HEK293 (cell line): Measurements from ENCODE around the gene LRP1B.

Source experiments
- CTCF ChIA-PET: fragments of 350-600 bp; formaldehyde crosslinking; extraction: SDS; loops from one replicate; lab custom pipeline; 2021; ENCODE audit warnings: antibody characterized with exemption; lab: Yijun Ruan, JAX
- POLR2A ChIA-PET: fragments of 300-600 bp; formaldehyde crosslinking; extraction: SDS; loops from one replicate; lab custom pipeline; 2020; ENCODE audit warnings: antibody characterized with exemption, inconsistent platforms; lab: Yijun Ruan, JAX
- H3K27ac ChIP-seq: fragments of 200-500 bp; sonication (Bioruptor generic); 2 replicates; pipeline ENCODE4 v1.5.1; 2014; ENCODE audit warnings: low read depth, low read length, control low read depth, inconsistent platforms; ENCODE audit errors: extremely low read depth
- H3K36me3 ChIP-seq, 2 experiments: fragments of 200-500 bp in 1 of 2; sonication (Bioruptor generic) in 1 of 2; 1 replicate in 1 of 2; 2 replicates in 1 of 2; pipeline ENCODE4 v1.5.1; 2014 to 2017; ENCODE audit warnings: inconsistent platforms in 2 of 2, low read length in 2 of 2; ENCODE audit not compliant: control insufficient read depth in 2 of 2, insufficient read depth in 1 of 2
- H3K4me1 ChIP-seq: fragments of 200-500 bp; sonication (Bioruptor generic); 2 replicates; pipeline ENCODE4 v1.5.1; 2014; ENCODE audit warnings: mild to moderate bottlenecking, low read length, inconsistent platforms; ENCODE audit not compliant: control insufficient read depth, insufficient read depth
- H3K4me3 ChIP-seq: 2 replicates; pipeline ENCODE4 v1.5.1; 2011; ENCODE audit warnings: low read depth, mild to moderate bottlenecking, control low read depth, low read length, moderate library complexity
- H3K9me3 ChIP-seq: fragments of 200-500 bp; sonication (Bioruptor generic); 2 replicates; pipeline ENCODE4 v1.5.1; 2014; ENCODE audit warnings: low read depth, low read length, inconsistent platforms; ENCODE audit not compliant: control insufficient read depth, insufficient read depth
- ZBTB21 ChIP-seq: fragments of 450-650 bp; formaldehyde crosslinking; IDR thresholded peaks from 2 replicates; pipeline ENCODE4 v1.5.1; 2017; ENCODE audit warnings: missing biosample characterization, missing genetic modification characterization
- ZFP37 ChIP-seq: fragments of 450-650 bp; formaldehyde crosslinking; IDR thresholded peaks from 2 replicates; pipeline ENCODE4 v1.5.1; 2016; ENCODE audit warnings: missing biosample characterization, missing genetic modification characterization
- ZFP69B ChIP-seq: fragments of 450-650 bp; formaldehyde crosslinking; IDR thresholded peaks from 2 replicates; pipeline ENCODE4 v1.5.1; 2016; ENCODE audit warnings: missing biosample characterization, missing genetic modification characterization
- ZNF155 ChIP-seq: fragments of 450-650 bp; formaldehyde crosslinking; IDR thresholded peaks from 2 replicates; pipeline ENCODE4 v1.5.1; 2016; ENCODE audit warnings: missing biosample characterization, missing genetic modification characterization
- ZNF157 ChIP-seq: fragments of 450-650 bp; formaldehyde crosslinking; IDR thresholded peaks from 2 replicates; pipeline ENCODE4 v1.5.1; 2016; ENCODE audit warnings: missing biosample characterization, missing genetic modification characterization
- ZNF214 ChIP-seq: fragments of 450-650 bp; formaldehyde crosslinking; IDR thresholded peaks from 2 replicates; pipeline ENCODE4 v1.5.1; 2017; ENCODE audit warnings: missing biosample characterization, mild to moderate bottlenecking, missing genetic modification characterization, borderline replicate concordance
- ZNF335 ChIP-seq: fragments of 450-650 bp; formaldehyde crosslinking; conservative IDR thresholded peaks from 2 replicates; pipeline ENCODE4 v1.5.1; 2016; ENCODE audit warnings: missing biosample characterization, missing genetic modification characterization
- ZNF37A ChIP-seq: fragments of 450-650 bp; IDR thresholded peaks from 2 replicates; pipeline ENCODE4 v1.5.1; 2018; ENCODE audit warnings: missing biosample characterization, missing genetic modification characterization
- ZNF510 ChIP-seq: fragments of 450-650 bp; formaldehyde crosslinking; IDR thresholded peaks from 2 replicates; pipeline ENCODE4 v1.5.1; 2018; ENCODE audit warnings: mild to moderate bottlenecking, missing genetic modification characterization, missing biosample characterization; ENCODE audit not compliant: insufficient replicate concordance
- ZNF521 ChIP-seq: fragments of 450-650 bp; formaldehyde crosslinking; IDR thresholded peaks from 2 replicates; pipeline ENCODE4 v1.5.1; 2017; ENCODE audit warnings: missing biosample characterization, mild to moderate bottlenecking, missing genetic modification characterization
- ZNF555 ChIP-seq: fragments of 450-650 bp; formaldehyde crosslinking; conservative IDR thresholded peaks from 2 replicates; pipeline ENCODE4 v1.5.1; 2017; ENCODE audit warnings: missing biosample characterization, mild to moderate bottlenecking, missing genetic modification characterization, inconsistent platforms
- ZNF664 ChIP-seq: fragments of 450-650 bp; formaldehyde crosslinking; IDR thresholded peaks from 2 replicates; pipeline ENCODE4 v1.5.1; 2016; ENCODE audit warnings: missing biosample characterization, missing genetic modification characterization
- ZNF670 ChIP-seq: fragments of 450-650 bp; formaldehyde crosslinking; IDR thresholded peaks from 2 replicates; pipeline ENCODE4 v1.5.1; 2016; ENCODE audit warnings: missing biosample characterization, missing genetic modification characterization, low read depth
- ZNF785 ChIP-seq: fragments of 450-650 bp; formaldehyde crosslinking; IDR thresholded peaks from 2 replicates; pipeline ENCODE4 v1.5.1; 2016; ENCODE audit warnings: missing biosample characterization, missing genetic modification characterization
- ZNF792 ChIP-seq: fragments of 450-650 bp; formaldehyde crosslinking; IDR thresholded peaks from 2 replicates; pipeline ENCODE4 v1.5.1; 2016; ENCODE audit warnings: missing biosample characterization, missing genetic modification characterization
- ZNF830 ChIP-seq: fragments of 450-650 bp; IDR thresholded peaks from 2 replicates; pipeline ENCODE4 v1.5.0; 2018; ENCODE audit warnings: missing biosample characterization, missing genetic modification characterization, low read depth, mild to moderate bottlenecking, moderate library complexity
- TF ChIP-seq, protein P1 (sequence below): fragments of 450-650 bp; formaldehyde crosslinking; IDR thresholded peaks from 2 replicates; pipeline ENCODE4 v1.5.1; 2016; ENCODE audit warnings: missing biosample characterization, missing genetic modification characterization, low read depth
- TF ChIP-seq, protein P2 (sequence below): fragments of 450-650 bp; formaldehyde crosslinking; IDR thresholded peaks from 2 replicates; pipeline ENCODE4 v1.5.1; 2016; ENCODE audit warnings: missing biosample characterization, missing genetic modification characterization
- TF ChIP-seq, protein P3 (sequence below): fragments of 450-650 bp; IDR thresholded peaks from 2 replicates; pipeline ENCODE4 v1.5.1; 2018; ENCODE audit warnings: missing biosample characterization, mild to moderate bottlenecking, missing genetic modification characterization
- TF ChIP-seq, protein P4 (sequence below): fragments of 450-650 bp; formaldehyde crosslinking; IDR thresholded peaks from 2 replicates; pipeline ENCODE4 v1.5.1; 2016; ENCODE audit warnings: missing biosample characterization, missing genetic modification characterization

LRP1B gene

DNA sequence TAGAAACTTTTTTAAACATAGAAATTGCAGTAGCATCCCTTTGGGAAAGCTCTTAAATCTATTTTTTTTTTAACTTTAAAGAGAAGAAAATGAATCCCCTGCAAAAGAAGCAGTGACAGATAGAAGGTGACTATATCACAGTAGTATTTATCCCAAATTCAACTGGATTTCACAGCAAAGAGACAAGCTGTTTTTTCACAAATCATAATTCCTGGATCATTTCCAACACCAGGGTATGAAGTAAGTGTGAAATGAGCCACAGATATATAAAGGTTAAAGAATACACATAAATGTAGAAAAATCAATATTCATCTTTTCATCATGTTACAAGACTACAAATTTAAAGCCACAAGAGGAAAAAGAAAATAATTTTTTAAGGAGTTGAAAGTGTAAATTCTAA lies 1945.7 kb downstream of the LRP1B start:
- CTCF ChIA-PET: interaction anchor here (0.7 kb wide), 1 partner anchor 15 kb away, joined by 3 read pairs; no protein-coding TSS in a partner anchor
- POLR2A ChIA-PET: no interaction called here

DNA sequence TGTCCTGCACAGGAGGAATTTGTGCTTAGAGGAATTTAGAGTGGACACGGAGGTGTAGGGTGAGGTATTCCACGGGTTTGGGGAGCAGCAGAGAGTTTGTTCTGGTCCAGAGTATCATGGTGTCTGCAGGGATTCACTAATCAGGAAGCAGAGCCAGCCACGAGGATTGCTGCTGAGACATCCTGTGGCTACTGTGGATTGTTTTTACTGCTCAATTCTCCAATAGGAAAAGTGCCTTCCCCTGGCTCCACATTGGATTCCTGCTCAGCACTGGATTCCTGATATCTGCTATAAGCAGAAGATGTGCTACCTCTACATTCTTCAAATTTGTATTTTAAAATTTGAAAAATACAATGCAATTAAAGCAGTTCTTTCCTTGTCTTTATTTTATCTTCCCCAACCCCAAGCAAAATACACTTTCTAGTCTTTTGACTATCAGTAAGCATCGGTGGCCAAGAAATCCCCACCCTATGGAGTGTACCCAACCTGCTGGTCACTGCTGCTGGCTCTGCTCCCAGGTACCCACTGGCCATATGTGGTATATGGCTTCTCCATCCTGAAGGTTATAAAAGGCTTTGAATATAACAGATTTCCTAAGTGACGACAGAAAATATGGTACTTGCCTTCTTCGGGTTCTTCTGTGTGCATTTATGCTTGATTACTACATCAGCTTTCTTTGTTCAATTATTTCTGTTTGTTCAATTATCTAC lies 1947.6 kb downstream of the LRP1B start:
- Histone ChIP-seq H3K4me3 (no peak overlapping the region), H3K4me1 (no peaks in the 10 kb centered on the region), H3K36me3 (no peaks in the 10 kb centered on the region), H3K27ac (no peak overlapping the region), H3K9me3 (no peaks in the 10 kb centered on the region)
- TF ChIP-seq ZFP37 (tag by site-specific recombination) (no peak), ZNF670 (tag by site-specific recombination) (no peak), ZNF37A (tag by site-specific recombination) (no peak), ZNF664 (no peak), ZNF214 (no peak)
- ChIA-PET CTCF (no interaction called here), POLR2A (no interaction called here)

More for the DNA sequence above, 1945.7 kb downstream of the LRP1B start:
- Histone ChIP-seq H3K27ac (no peak overlapping the region), H3K4me3 (no peak overlapping the region), H3K36me3 (no peaks in the 10 kb centered on the region), H3K4me1 (no peaks in the 10 kb centered on the region), H3K9me3 (no peaks in the 10 kb centered on the region)
- TF ChIP-seq, protein P1, sequence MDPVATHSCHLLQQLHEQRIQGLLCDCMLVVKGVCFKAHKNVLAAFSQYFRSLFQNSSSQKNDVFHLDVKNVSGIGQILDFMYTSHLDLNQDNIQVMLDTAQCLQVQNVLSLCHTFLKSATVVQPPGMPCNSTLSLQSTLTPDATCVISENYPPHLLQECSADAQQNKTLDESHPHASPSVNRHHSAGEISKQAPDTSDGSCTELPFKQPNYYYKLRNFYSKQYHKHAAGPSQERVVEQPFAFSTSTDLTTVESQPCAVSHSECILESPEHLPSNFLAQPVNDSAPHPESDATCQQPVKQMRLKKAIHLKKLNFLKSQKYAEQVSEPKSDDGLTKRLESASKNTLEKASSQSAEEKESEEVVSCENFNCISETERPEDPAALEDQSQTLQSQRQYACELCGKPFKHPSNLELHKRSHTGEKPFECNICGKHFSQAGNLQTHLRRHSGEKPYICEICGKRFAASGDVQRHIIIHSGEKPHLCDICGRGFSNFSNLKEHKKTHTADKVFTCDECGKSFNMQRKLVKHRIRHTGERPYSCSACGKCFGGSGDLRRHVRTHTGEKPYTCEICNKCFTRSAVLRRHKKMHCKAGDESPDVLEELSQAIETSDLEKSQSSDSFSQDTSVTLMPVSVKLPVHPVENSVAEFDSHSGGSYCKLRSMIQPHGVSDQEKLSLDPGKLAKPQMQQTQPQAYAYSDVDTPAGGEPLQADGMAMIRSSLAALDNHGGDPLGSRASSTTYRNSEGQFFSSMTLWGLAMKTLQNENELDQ (tag by site-specific recombination): no peak
- TF ChIP-seq, protein P2, sequence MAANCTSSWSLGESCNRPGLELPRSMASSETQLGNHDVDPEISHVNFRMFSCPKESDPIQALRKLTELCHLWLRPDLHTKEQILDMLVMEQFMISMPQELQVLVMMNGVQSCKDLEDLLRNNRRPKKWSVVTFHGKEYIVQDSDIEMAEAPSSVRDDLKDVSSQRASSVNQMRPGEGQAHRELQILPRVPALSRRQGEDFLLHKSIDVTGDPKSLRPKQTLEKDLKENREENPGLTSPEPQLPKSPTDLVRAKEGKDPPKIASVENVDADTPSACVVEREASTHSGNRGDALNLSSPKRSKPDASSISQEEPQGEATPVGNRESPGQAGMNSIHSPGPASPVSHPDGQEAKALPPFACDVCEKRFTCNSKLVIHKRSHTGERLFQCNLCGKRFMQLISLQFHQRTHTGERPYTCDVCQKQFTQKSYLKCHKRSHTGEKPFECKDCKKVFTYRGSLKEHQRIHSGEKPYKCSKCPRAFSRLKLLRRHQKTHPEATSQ: no peak
- TF ChIP-seq ZNF521 (no peak), ZNF830 (tag by site-specific recombination) (no peak), ZNF155 (tag by site-specific recombination) (no peak), ZNF785 (no peak), ZNF335 (tag by site-specific recombination) (no peak), ZNF555 (no peak), ZNF157 (tag by site-specific recombination) (no peak), ZNF792 (tag by site-specific recombination) (no peak), ZNF510 (no peak), ZNF37A (tag by site-specific recombination) (no peak), ZBTB21 (tag by site-specific recombination) (no peak), ZFP69B (tag by site-specific recombination) (no peak)
- TF ChIP-seq, protein P3, sequence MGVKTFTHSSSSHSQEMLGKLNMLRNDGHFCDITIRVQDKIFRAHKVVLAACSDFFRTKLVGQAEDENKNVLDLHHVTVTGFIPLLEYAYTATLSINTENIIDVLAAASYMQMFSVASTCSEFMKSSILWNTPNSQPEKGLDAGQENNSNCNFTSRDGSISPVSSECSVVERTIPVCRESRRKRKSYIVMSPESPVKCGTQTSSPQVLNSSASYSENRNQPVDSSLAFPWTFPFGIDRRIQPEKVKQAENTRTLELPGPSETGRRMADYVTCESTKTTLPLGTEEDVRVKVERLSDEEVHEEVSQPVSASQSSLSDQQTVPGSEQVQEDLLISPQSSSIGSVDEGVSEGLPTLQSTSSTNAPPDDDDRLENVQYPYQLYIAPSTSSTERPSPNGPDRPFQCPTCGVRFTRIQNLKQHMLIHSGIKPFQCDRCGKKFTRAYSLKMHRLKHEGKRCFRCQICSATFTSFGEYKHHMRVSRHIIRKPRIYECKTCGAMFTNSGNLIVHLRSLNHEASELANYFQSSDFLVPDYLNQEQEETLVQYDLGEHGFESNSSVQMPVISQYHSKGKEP (tag by site-specific recombination): no peak
- TF ChIP-seq, protein P4, sequence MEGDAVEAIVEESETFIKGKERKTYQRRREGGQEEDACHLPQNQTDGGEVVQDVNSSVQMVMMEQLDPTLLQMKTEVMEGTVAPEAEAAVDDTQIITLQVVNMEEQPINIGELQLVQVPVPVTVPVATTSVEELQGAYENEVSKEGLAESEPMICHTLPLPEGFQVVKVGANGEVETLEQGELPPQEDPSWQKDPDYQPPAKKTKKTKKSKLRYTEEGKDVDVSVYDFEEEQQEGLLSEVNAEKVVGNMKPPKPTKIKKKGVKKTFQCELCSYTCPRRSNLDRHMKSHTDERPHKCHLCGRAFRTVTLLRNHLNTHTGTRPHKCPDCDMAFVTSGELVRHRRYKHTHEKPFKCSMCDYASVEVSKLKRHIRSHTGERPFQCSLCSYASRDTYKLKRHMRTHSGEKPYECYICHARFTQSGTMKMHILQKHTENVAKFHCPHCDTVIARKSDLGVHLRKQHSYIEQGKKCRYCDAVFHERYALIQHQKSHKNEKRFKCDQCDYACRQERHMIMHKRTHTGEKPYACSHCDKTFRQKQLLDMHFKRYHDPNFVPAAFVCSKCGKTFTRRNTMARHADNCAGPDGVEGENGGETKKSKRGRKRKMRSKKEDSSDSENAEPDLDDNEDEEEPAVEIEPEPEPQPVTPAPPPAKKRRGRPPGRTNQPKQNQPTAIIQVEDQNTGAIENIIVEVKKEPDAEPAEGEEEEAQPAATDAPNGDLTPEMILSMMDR (tag by site-specific recombination): no peak
